NCI-H510A (cell line): ENCODE measurements around the gene PROSER3.
"Not testable (repeated sequence)": the region's sequence is repeated elsewhere in the genome, so short reads cannot be mapped to it uniquely, and the experiment has no call there.

Experiments
- DNase-seq: peaks from one replicate; lab custom pipeline; 2025; lab: John Stamatoyannopoulos, UW

The PROSER3 gene

GRCh38 chr19:35754370-35755130, 3.4 kb upstream of the PROSER3 start:
- DNase-seq: no peak

- DNase-seq: no peak
Observed at GRCh38 chr19:35755131-35755549, 2.8 kb upstream of the PROSER3 start.

GRCh38 chr19:35755550-35756376, 2.2 kb upstream of the PROSER3 start:
- DNase-seq: no peak

- no peak for DNase-seq
Observed at GRCh38 chr19:35756377-35757230, 1.4 kb upstream of the PROSER3 start, which contains the start of gene HSPB6. Gene HSPB6 (minus strand): TSS chr19:35757029. CDS start chr19:35757008, 21 bp downstream.

- no peak for DNase-seq
Observed at GRCh38 chr19:35757231-35757748, 686 bp upstream of the PROSER3 start.

- DNase-seq: no peak
Observed at GRCh38 chr19:35759697-35760096, 1.7 kb downstream of the PROSER3 start.

GRCh38 chr19:35760711-35761349, 2.9 kb downstream of the PROSER3 start:
- DNase-seq: no peak

- DNase-seq: no peak
Observed at GRCh38 chr19:35764432-35765315, 6.7 kb downstream of the PROSER3 start.

GRCh38 chr19:35766571-35767104, 8.7 kb downstream of the PROSER3 start:
- no peak for DNase-seq

GRCh38 chr19:35767288-35768081, 9.5 kb downstream of the PROSER3 start:
- DNase-seq: no peak

GRCh38 chr19:35768082-35768421, 10.1 kb downstream of the PROSER3 start:
- no peak for DNase-seq

GRCh38 chr19:35772362-35772761, 14.4 kb downstream of the PROSER3 start:
- DNase-seq: not testable (repeated sequence)

- no peak for DNase-seq
Observed at GRCh38 chr19:35773020-35773806, 15.2 kb downstream of the PROSER3 start.

- no peak for DNase-seq
Observed at GRCh38 chr19:35774274-35775045, 16.5 kb downstream of the PROSER3 start.

GRCh38 chr19:35775046-35775297, 17.0 kb downstream of the PROSER3 start:
- no peak for DNase-seq

GRCh38 chr19:35775298-35776101, 17.5 kb downstream of the PROSER3 start, which contains the start of gene ARHGAP33:
Gene ARHGAP33 (plus strand): TSS chr19:35775564. CDS start chr19:35775659, 95 bp downstream.
- DNase-seq: peak; percentile 98
